AG04449 (cell line): Measurements from ENCODE around the gene TRIM23.
"Not testable (repeated sequence)": the region's sequence is repeated elsewhere in the genome, so short reads cannot be mapped to it uniquely, and the experiment has no call there.

Experiments used
- CTCF ChIA-PET: fragments of 350-600 bp; formaldehyde crosslinking; extraction: SDS; loops from one replicate; lab custom pipeline; 2021; ENCODE audit warnings: antibody characterized with exemption; lab: Yijun Ruan, JAX
- POLR2A ChIA-PET: fragments of 400-600, 350-600 bp; formaldehyde crosslinking; extraction: SDS; loops from one replicate; lab custom pipeline; 2020; ENCODE audit warnings: antibody characterized with exemption, inconsistent platforms; lab: Yijun Ruan, JAX
- DNase-seq: peaks from one replicate; pipeline ENCODE4 v3.0.0-alpha.2; 2010; ENCODE audit warnings: low read depth, low spot score
- H3K4me3 ChIP-seq: 2 replicates; pipeline ENCODE4 v1.5.1; 2011; ENCODE audit warnings: low read depth, mild to moderate bottlenecking, control low read depth, low read length
- CTCF ChIP-seq: IDR thresholded peaks from one replicate; pipeline ENCODE4 v1.5.1; 2011; ENCODE audit warnings: mild to moderate bottlenecking, moderate library complexity, low read length, control low read depth, inconsistent platforms; ENCODE audit not compliant: insufficient read depth; ENCODE audit errors: missing control alignments

Gene TRIM23

DNA sequence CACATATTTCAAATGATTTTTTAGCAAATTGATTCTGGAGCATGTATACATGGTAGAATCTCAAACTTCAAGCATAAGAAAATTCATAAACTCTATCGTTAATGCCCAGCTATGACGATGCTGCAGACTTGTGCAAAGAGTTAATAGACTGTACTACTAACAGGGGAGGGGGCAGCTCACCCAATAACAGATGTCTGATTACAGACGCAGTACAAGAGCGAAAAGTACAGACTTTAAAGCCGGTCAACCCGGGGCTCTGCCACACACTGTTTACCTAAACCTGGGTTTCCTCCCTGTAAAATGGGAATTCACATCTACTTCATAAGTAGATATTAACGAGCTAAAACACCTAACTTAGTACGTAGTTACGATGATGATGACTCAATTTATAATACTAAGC is 651 bp downstream of the TRIM23 start:
- DNase-seq: no peak
- TF ChIP-seq CTCF: no peak
- ChIA-PET POLR2A (no interaction called here), CTCF (interaction anchor here (0.8 to 1.4 kb wide), 5 partner anchors 11 to 988 kb away, joined by 3 to 4 read pairs (median 3); no protein-coding TSS in a partner anchor)
- peak overlapping the region; percentile 90 for H3K4me3 ChIP-seq

GRCh38 chr5:65621961-65622360 is 2.2 kb downstream of the TRIM23 start:
- H3K4me3 ChIP-seq, POLR2A ChIA-PET, DNase-seq: not testable (repeated sequence)
- CTCF ChIA-PET: interaction anchor here (1.0 kb wide), 1 partner anchor 26 kb away, joined by 3 read pairs; no protein-coding TSS in a partner anchor

DNA sequence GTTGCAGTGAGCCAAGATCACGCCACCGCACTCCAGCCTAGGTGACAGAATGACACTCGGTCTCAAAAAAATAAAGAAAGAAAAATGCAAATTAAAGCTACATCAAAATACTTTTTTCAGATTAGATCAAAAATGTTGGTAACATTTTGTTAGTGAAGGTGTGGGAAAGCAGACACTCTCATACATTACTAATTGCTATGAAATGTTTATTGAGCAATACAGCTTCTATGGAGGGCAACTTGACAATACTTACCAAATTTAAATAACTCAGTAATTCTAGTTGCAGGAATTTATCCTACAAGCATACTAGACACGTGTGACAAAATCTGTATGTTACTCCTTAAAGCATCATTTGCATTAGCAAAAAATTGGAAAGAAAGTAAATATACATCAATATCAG is 4.1 kb downstream of the TRIM23 start:
- no peak for DNase-seq
- no peak overlapping the region for H3K4me3 ChIP-seq
- no peak for TF ChIP-seq CTCF
- ChIA-PET CTCF (interaction anchor here (0.8 to 1.1 kb wide), 2 partner anchors 9 to 15 kb away, joined by 3 to 7 read pairs; no protein-coding TSS in a partner anchor), POLR2A (no interaction called here)

GRCh38 chr5:65612298-65612907 is 11.7 kb downstream of the TRIM23 start:
- ChIA-PET CTCF (interaction anchor here (1.4 kb wide), 1 partner anchor 11 kb away, joined by 3 read pairs; no protein-coding TSS in a partner anchor), POLR2A (no interaction called here)
- TF ChIP-seq CTCF: no peak
- H3K4me3 ChIP-seq: no peak overlapping the region
- no peak for DNase-seq

- H3K4me3 ChIP-seq: no peak overlapping the region
- POLR2A ChIA-PET: no interaction called here
- TF ChIP-seq CTCF: no peak
- DNase-seq: no peak
- CTCF ChIA-PET: interaction anchor here (1.4 to 1.7 kb wide), 2 partner anchors 8 to 12 kb away, joined by 3 to 7 read pairs; no protein-coding TSS in a partner anchor
Measured at GRCh38 chr5:65611524-65611923, 12.6 kb downstream of the TRIM23 start.

GRCh38 chr5:65601761-65602160 is 22.4 kb downstream of the TRIM23 start:
- CTCF ChIA-PET, H3K4me3 ChIP-seq, POLR2A ChIA-PET, DNase-seq: not testable (repeated sequence)

DNA sequence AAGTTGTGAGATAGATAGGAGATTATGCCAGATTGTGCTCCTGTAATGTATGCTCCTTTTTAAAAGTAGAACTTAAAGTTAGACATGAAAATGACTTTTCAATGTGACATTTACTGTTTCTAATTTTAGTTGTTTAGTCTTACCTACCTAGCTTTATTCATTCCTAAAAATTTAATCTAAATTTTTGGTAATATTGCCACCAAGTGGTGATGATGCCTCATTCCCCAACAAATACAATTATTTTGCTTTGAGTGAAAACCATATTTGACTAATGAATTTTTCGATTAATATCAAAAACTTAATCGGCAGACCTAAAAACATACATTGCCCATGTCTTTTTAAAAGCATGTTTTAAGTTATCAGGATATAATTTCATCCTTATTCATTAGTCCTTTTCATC is 35.4 kb downstream of the TRIM23 start:
- ChIA-PET POLR2A (no interaction called here), CTCF (interaction anchor here (1.4 kb wide), 1 partner anchor 782 kb away, joined by 4 read pairs; no protein-coding TSS in a partner anchor)
- no peak for DNase-seq
- no peak for TF ChIP-seq CTCF
- H3K4me3 ChIP-seq: no peak overlapping the region
